ENCODE data around the gene CCDC184.

Gene CCDC184

GRCh38 chr12:48176417-48176751, 7.1 kb upstream of the CCDC184 start:
- no peak for DNase-seq
- intact Hi-C loops (cut with DNase I), result no loop called here

- DNase-seq, result no peak
- intact Hi-C loops (cut with DNase I), result no loop called here
Measured at GRCh38 chr12:48177982-48178381, 5.5 kb upstream of the CCDC184 start.

GRCh38 chr12:48179466-48179865, 4.0 kb upstream of the CCDC184 start:
- intact Hi-C loops (cut with DNase I), result no loop called here
- no peak for DNase-seq

- DNase-seq, result no peak
- intact Hi-C loops (cut with DNase I), result loop anchor here (10.0 kb wide), 1 partner anchor 216 kb away; the partner anchor contains the start of gene TMEM106C
Measured at GRCh38 chr12:48180424-48180823, 3.0 kb upstream of the CCDC184 start.

- DNase-seq, result no peak
- intact Hi-C loops (cut with DNase I), result loop anchor here (10.0 kb wide), 1 partner anchor 216 kb away; the partner anchor contains the start of gene TMEM106C
Measured at GRCh38 chr12:48180857-48181495, 2.5 kb upstream of the CCDC184 start.

- intact Hi-C loops (cut with DNase I), result loop anchor here (10.0 kb wide), 1 partner anchor 218 kb away; the partner anchor contains the start of gene TMEM106C
- no peak for DNase-seq
Measured at GRCh38 chr12:48182631-48183030, 813 bp upstream of the CCDC184 start.

GRCh38 chr12:48183876-48184548, 568 bp downstream of the CCDC184 start:
- intact Hi-C loops (cut with DNase I), result loop anchor here (10.0 kb wide), 1 partner anchor 219 kb away; the partner anchor contains the start of gene TMEM106C
- DNase-seq, result peak in 4 of 10 donors; percentile 21 to 85 (median 78)

GRCh38 chr12:48184549-48184922, 1.1 kb downstream of the CCDC184 start:
- DNase-seq, result peak in 3 of 10 donors; percentile 14 to 87 (median 74)

GRCh38 chr12:48185181-48185919, 1.9 kb downstream of the CCDC184 start:
- intact Hi-C loops (cut with DNase I), result loop anchor here (10.0 kb wide), 1 partner anchor 221 kb away; the partner anchor contains the start of gene TMEM106C
- peak in 8 of 10 donors; percentile 40 to 93 (median 60) for DNase-seq

More at GRCh38 chr12:48184549-48184922, 1.1 kb downstream of the CCDC184 start:
- intact Hi-C loops (cut with DNase I), result loop anchor here (10.0 kb wide), 1 partner anchor 220 kb away; the partner anchor contains the start of gene TMEM106C

GRCh38 chr12:48187916-48188695, 4.7 kb downstream of the CCDC184 start:
- intact Hi-C loops (cut with DNase I), result loop anchor here (10.0 kb wide), 1 partner anchor 223 kb away; the partner anchor contains the start of gene TMEM106C
- DNase-seq, result no peak

- peak in 8 of 10 donors; percentile 44 to 88 (median 74) for DNase-seq
Measured at GRCh38 chr12:48189331-48190125, 6.1 kb downstream of the CCDC184 start.

GRCh38 chr12:48191096-48191495, 7.7 kb downstream of the CCDC184 start:
- no peak for DNase-seq
- intact Hi-C loops (cut with DNase I), result no loop called here

More at GRCh38 chr12:48189331-48190125, 6.1 kb downstream of the CCDC184 start:
- intact Hi-C loops (cut with DNase I), result loop anchor here (10.0 kb wide), 1 partner anchor 225 kb away; the partner anchor contains the start of gene TMEM106C

GRCh38 chr12:48192861-48193260, 9.4 kb downstream of the CCDC184 start:
- intact Hi-C loops (cut with DNase I), result no loop called here
- no peak for DNase-seq

GRCh38 chr12:48193623-48194022, 10.2 kb downstream of the CCDC184 start:
- intact Hi-C loops (cut with DNase I), result no loop called here
- no peak for DNase-seq

- intact Hi-C loops (cut with DNase I), result loop anchor here (5.0 kb wide), 1 partner anchor 158 kb away; the partner anchor contains the start of gene ZNF641
Measured at GRCh38 chr12:48194799-48195201, 11.4 kb downstream of the CCDC184 start.

GRCh38 chr12:48197549-48197970, 14.1 kb downstream of the CCDC184 start:
- intact Hi-C loops (cut with DNase I), result loop anchor here (5.0 kb wide), 1 partner anchor 155 kb away; the partner anchor contains the start of gene ZNF641
- peak in 1 of 10 donors; percentile 29 for DNase-seq

More at GRCh38 chr12:48194799-48195201, 11.4 kb downstream of the CCDC184 start:
- DNase-seq, result no peak

- intact Hi-C loops (cut with DNase I), result loop anchor here (5.0 kb wide), 1 partner anchor 154 kb away; the partner anchor contains the start of gene ZNF641
- peak; percentile 83 to 99 (median 94) for DNase-seq
Measured at GRCh38 chr12:48197971-48198671, 14.7 kb downstream of the CCDC184 start.

GRCh38 chr12:48198672-48198971, 15.2 kb downstream of the CCDC184 start:
- peak in 6 of 10 donors; percentile 14 to 86 (median 56) for DNase-seq
- intact Hi-C loops (cut with DNase I), result loop anchor here (5.0 kb wide), 1 partner anchor 154 kb away; the partner anchor contains the start of gene ZNF641

Data from posterior cingulate gyrus (tissue), 11 donors.